ENCODE results near the gene KIT. TPM values are rescaled to one million over a fixed set of nuclear protein-coding genes. Genes with fewer than 3 reads are reported as not detected.
"Not testable (repeated sequence)": the region's sequence is repeated elsewhere in the genome, so short reads cannot be mapped to it uniquely, and the experiment has no call there.

Gene KIT
- polyA plus RNA-seq: 1 to 10 TPM in 1 of 2 donors, under 1 TPM in 1; 0.49 to 1.7 TPM

DNA sequence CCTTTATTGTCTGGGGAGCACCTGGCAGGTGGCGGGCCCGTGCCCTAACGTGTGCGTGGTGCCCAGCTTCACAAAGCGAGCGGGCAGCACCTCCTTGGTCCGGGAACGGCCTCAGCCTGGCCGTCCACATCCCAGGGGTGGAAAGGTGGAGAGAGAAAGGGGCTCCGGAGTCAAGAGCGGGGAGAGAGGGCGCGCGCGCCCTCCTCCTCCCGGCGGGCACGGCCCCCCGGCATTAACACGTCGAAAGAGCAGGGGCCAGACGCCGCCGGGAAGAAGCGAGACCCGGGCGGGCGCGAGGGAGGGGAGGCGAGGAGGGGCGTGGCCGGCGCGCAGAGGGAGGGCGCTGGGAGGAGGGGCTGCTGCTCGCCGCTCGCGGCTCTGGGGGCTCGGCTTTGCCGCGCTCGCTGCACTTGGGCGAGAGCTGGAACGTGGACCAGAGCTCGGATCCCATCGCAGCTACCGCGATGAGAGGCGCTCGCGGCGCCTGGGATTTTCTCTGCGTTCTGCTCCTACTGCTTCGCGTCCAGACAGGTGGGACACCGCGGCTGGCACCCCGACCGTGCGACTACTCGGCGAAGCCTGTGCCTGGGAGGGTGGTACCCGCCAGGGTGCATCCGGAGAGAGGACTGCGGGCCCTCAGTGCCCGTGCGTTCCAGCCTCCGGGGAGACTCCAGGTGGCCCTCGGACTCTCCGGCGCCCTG is at the start of gene KIT:
Gene KIT, plus strand, starts transcription at position 407 of the 701 bp plus-strand sequence. Its CDS starts 58 bp downstream, at position 465.
- no peak within 1 kb of the TSS for H3K27ac ChIP-seq (ENCODE audit: low read depth in 2 of 2, low read length in 1 of 2)
- no peaks in the 10 kb centered on the region for H3K27me3 ChIP-seq (ENCODE audit: control insufficient read depth in 1 of 2, insufficient read depth in 2 of 2, low read length in 2 of 2)

DNA sequence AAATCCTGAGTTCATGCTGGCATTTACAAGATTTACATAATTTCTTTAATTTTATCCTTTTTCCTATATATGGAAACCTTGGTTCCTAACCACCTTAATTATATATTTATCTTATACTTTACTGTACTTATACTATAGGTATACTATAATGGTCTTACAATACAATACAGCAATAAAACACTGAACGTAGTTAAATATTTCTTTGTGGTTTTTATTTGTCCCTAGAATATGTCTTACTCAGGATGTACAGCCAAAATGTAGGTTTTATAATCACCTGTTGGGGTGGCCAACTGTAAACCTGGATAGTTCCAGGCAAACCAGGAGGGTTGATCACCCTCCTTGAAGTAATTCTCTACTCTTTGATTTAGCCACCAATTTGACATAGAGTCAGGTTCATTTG is 48.4 kb upstream of the KIT start:
- Histone ChIP-seq H3K4me1 (ENCODE audit: control insufficient read depth in 2 of 2, insufficient read depth in 2 of 2, low read length in 1 of 2) (no peaks in the 10 kb centered on the region), H3K9me3 (ENCODE audit: control insufficient read depth in 2 of 2, insufficient read depth in 1 of 2, low read depth in 1 of 2, low read length in 1 of 2) (no peaks in the 10 kb centered on the region), H3K27me3 (ENCODE audit: control insufficient read depth in 1 of 2, insufficient read depth in 2 of 2, low read length in 2 of 2) (no peaks in the 10 kb centered on the region), H3K27ac (ENCODE audit: low read depth in 2 of 2, low read length in 1 of 2) (no peak overlapping the region), H3K36me3 (ENCODE audit: control insufficient read depth in 2 of 2, insufficient read depth in 2 of 2, low read length in 1 of 2) (no peaks in the 10 kb centered on the region), H3K4me3 (ENCODE audit: low read depth in 1 of 2, low read length in 2 of 2) (no peak overlapping the region)
- 91 to 95% methylated on average over 1 of the region's 1 CpG for WGBS, 2 donors

More for the DNA sequence above, at the start of gene KIT:
- peak within 1 kb of the TSS; percentile 50 for H3K4me3 ChIP-seq (ENCODE audit: low read depth in 1 of 2, low read length in 2 of 2)
- WGBS, 2 donors: 1% methylated on average over 56 to 72 of the region's 72 CpGs
- peaks cover 0 to 2% of the 10 kb centered on the region in 2 donors for H3K9me3 ChIP-seq (ENCODE audit: control insufficient read depth in 2 of 2, insufficient read depth in 1 of 2, low read depth in 1 of 2, low read length in 1 of 2)
- peaks cover 9 to 11% of the 10 kb centered on the region in 2 donors for H3K4me1 ChIP-seq (ENCODE audit: control insufficient read depth in 2 of 2, insufficient read depth in 2 of 2, low read length in 1 of 2)
- H3K36me3 ChIP-seq (ENCODE audit: control insufficient read depth in 2 of 2, insufficient read depth in 2 of 2, low read length in 1 of 2): no peaks in the 10 kb centered on the region

DNA sequence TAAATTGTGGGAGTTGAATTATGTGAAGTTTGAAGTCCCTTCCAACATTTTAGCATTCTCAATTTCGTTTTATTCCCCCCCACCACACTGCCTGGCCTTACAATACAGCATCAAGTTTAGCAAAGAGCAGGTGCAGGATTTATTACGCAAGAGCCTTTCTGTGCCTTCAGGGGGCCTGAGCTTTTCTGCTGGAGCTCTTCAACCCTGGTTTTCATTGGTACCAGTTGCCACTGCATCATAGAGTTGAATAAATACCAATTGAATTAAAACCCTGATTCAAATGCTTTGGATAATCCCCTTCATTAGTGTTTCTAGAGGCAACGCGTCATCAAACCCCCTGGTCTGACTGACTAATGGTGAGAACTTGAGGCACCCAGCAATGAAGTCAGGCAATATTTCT is 43.6 kb upstream of the KIT start:
- H3K36me3 ChIP-seq (ENCODE audit: control insufficient read depth in 2 of 2, insufficient read depth in 2 of 2, low read length in 1 of 2): no peaks in the 10 kb centered on the region
- no peak overlapping the region for H3K27ac ChIP-seq (ENCODE audit: low read depth in 2 of 2, low read length in 1 of 2)
- H3K9me3 ChIP-seq (ENCODE audit: control insufficient read depth in 2 of 2, insufficient read depth in 1 of 2, low read depth in 1 of 2, low read length in 1 of 2): no peaks in the 10 kb centered on the region
- no peaks in the 10 kb centered on the region for H3K27me3 ChIP-seq (ENCODE audit: control insufficient read depth in 1 of 2, insufficient read depth in 2 of 2, low read length in 2 of 2)
- 77 to 84% methylated on average over 4 of the region's 4 CpGs for WGBS, 2 donors
- H3K4me1 ChIP-seq (ENCODE audit: control insufficient read depth in 2 of 2, insufficient read depth in 2 of 2, low read length in 1 of 2): no peaks in the 10 kb centered on the region
- no peak overlapping the region for H3K4me3 ChIP-seq (ENCODE audit: low read depth in 1 of 2, low read length in 2 of 2)

DNA sequence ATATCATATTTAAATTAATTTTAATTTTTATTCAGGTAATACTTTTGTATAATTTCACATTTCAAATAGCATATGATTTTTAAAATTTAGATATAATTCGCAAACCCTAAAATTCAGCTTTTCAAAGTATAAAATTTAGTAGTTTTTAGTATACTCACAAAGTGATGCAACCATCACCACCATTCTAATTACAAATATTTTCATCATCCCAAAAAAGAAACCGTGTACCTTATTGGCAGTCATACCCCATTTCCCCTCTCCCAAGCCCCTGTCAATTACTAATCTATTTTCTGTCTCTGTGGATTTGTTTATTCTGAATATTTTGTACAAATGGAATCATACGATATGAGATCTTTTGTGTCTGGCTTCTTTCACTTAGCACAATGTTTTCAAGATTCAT is 37.0 kb upstream of the KIT start:
- no peaks in the 10 kb centered on the region for H3K36me3 ChIP-seq (ENCODE audit: control insufficient read depth in 2 of 2, insufficient read depth in 2 of 2, low read length in 1 of 2)
- no peak overlapping the region for H3K27ac ChIP-seq (ENCODE audit: low read depth in 2 of 2, low read length in 1 of 2)
- no peak overlapping the region for H3K4me3 ChIP-seq (ENCODE audit: low read depth in 1 of 2, low read length in 2 of 2)
- no peaks in the 10 kb centered on the region for H3K4me1 ChIP-seq (ENCODE audit: control insufficient read depth in 2 of 2, insufficient read depth in 2 of 2, low read length in 1 of 2)
- H3K9me3 ChIP-seq (ENCODE audit: control insufficient read depth in 2 of 2, insufficient read depth in 1 of 2, low read depth in 1 of 2, low read length in 1 of 2): no peaks in the 10 kb centered on the region
- WGBS, 2 donors: 88 to 90% methylated on average over 3 of the region's 3 CpGs
- no peaks in the 10 kb centered on the region for H3K27me3 ChIP-seq (ENCODE audit: control insufficient read depth in 1 of 2, insufficient read depth in 2 of 2, low read length in 2 of 2)

DNA sequence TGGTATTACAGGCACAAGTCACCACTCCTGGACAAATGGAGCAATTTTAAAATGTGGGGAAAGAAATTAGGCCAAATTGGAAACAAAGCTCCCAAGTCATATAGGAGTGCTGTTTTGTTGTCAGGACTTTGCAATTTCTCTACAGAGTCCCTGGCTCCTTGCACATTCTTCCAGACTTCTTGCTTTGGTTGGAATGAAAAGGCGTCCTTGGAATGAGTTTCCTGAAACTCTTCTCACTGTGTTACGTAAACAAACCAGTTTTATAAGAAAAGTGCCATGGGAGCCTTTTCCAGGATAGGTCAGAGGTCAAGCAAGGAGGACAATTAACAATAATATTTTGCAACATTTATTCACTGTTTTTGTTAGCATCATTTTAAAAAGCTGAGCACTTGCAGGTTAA is 32.4 kb upstream of the KIT start:
- Histone ChIP-seq H3K27ac (ENCODE audit: low read depth in 2 of 2, low read length in 1 of 2) (no peak overlapping the region), H3K9me3 (ENCODE audit: control insufficient read depth in 2 of 2, insufficient read depth in 1 of 2, low read depth in 1 of 2, low read length in 1 of 2) (no peaks in the 10 kb centered on the region), H3K4me1 (ENCODE audit: control insufficient read depth in 2 of 2, insufficient read depth in 2 of 2, low read length in 1 of 2) (no peaks in the 10 kb centered on the region), H3K27me3 (ENCODE audit: control insufficient read depth in 1 of 2, insufficient read depth in 2 of 2, low read length in 2 of 2) (no peaks in the 10 kb centered on the region), H3K4me3 (ENCODE audit: low read depth in 1 of 2, low read length in 2 of 2) (no peak overlapping the region), H3K36me3 (ENCODE audit: control insufficient read depth in 2 of 2, insufficient read depth in 2 of 2, low read length in 1 of 2) (no peaks in the 10 kb centered on the region)
- WGBS, 2 donors: 57 to 64% methylated on average over 2 of the region's 2 CpGs

DNA sequence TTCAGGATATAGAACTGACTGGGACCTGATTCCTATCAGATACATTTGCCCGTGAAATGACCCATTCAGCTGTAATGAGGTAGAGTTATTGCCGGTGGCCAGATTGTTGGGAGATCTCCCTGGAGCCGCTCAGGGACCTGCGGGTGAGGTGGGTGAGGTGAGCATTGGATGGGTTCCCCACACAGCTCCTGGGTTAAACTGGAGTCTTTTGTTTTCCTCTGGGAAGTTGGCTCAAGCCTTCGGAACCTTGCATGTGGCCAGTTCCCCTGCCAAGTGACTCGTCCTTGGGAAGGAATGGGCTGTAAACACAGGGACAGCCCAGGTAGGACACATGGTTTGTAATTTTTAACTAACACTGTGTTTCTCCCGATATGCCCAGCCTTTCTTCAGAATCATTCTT is 31.6 kb upstream of the KIT start:
- no peaks in the 10 kb centered on the region for H3K36me3 ChIP-seq (ENCODE audit: control insufficient read depth in 2 of 2, insufficient read depth in 2 of 2, low read length in 1 of 2)
- no peak overlapping the region for H3K4me3 ChIP-seq (ENCODE audit: low read depth in 1 of 2, low read length in 2 of 2)
- no peaks in the 10 kb centered on the region for H3K9me3 ChIP-seq (ENCODE audit: control insufficient read depth in 2 of 2, insufficient read depth in 1 of 2, low read depth in 1 of 2, low read length in 1 of 2)
- H3K4me1 ChIP-seq (ENCODE audit: control insufficient read depth in 2 of 2, insufficient read depth in 2 of 2, low read length in 1 of 2): no peaks in the 10 kb centered on the region
- no peak overlapping the region for H3K27ac ChIP-seq (ENCODE audit: low read depth in 2 of 2, low read length in 1 of 2)
- WGBS, 2 donors: 56 to 57% methylated on average over 7 of the region's 7 CpGs
- no peaks in the 10 kb centered on the region for H3K27me3 ChIP-seq (ENCODE audit: control insufficient read depth in 1 of 2, insufficient read depth in 2 of 2, low read length in 2 of 2)

DNA sequence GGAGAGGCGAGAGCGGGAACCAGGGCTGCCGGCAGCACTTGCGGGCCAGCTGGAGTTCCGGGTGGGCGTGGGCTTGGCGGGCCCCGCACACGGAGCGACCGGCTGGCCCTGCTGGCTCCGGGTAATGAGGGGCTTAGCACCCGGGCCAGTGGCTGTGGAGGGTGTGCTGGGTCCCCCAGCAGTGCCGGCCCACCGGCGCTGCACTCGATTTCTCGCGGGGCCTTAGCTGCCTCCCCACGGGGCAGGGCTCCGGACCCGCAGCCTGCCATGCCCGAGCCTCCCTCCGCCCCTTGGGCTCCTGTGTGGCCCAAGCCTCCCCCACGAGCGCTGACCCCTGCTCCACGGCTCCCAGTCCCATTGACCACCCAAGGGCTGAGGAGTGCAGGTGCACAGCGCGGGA is 25.2 kb upstream of the KIT start:
- Histone ChIP-seq H3K27ac (ENCODE audit: low read depth in 2 of 2, low read length in 1 of 2) (no peak overlapping the region), H3K4me3 (ENCODE audit: low read depth in 1 of 2, low read length in 2 of 2) (no peak overlapping the region), H3K4me1 (ENCODE audit: control insufficient read depth in 2 of 2, insufficient read depth in 2 of 2, low read length in 1 of 2) (no peaks in the 10 kb centered on the region), H3K36me3 (ENCODE audit: control insufficient read depth in 2 of 2, insufficient read depth in 2 of 2, low read length in 1 of 2) (no peaks in the 10 kb centered on the region), H3K9me3 (ENCODE audit: control insufficient read depth in 2 of 2, insufficient read depth in 1 of 2, low read depth in 1 of 2, low read length in 1 of 2) (peaks cover 0 to 5% of the 10 kb centered on the region in 2 donors), H3K27me3 (ENCODE audit: control insufficient read depth in 1 of 2, insufficient read depth in 2 of 2, low read length in 2 of 2) (no peaks in the 10 kb centered on the region)
- WGBS, 2 donors: 95% methylated on average over 23 to 29 of the region's 29 CpGs

DNA sequence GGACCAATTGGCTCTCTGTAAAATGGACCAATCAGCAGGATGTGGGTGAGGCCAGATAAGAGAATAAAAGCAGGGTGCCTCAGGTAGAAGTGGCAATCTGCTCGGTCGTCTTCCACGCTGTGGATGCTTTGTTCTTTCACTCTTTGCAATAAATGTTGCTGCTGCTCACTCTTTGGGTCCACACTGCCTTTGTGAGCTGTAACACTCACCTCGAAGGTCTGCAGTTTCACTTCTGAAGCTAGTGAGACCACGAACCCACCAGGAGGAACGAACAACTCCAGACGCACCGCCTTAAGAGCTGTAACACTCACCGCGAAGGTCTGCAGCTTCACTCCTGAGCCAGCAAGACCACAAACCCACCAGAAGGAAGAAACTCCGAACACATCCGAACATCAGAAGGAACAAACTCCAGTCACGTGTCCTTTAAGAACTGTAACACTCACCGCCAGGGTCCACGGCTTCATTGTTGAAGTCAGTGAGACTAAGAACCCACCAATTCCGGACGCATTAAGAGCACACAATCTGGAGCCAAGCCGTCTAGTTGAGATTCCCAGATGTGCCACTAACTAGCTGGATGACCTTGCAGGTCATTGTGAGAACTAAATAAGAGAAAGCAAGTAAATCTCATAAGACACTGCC is 24.5 kb upstream of the KIT start:
- 83% methylated on average over 18 of the region's 18 CpGs for WGBS, 2 donors
- not testable (repeated sequence) for H3K36me3 ChIP-seq (ENCODE audit: control insufficient read depth in 2 of 2, insufficient read depth in 2 of 2, low read length in 1 of 2); H3K9me3 ChIP-seq (ENCODE audit: control insufficient read depth in 2 of 2, insufficient read depth in 1 of 2, low read depth in 1 of 2, low read length in 1 of 2); H3K4me3 ChIP-seq (ENCODE audit: low read depth in 1 of 2, low read length in 2 of 2); H3K27me3 ChIP-seq (ENCODE audit: control insufficient read depth in 1 of 2, insufficient read depth in 2 of 2, low read length in 2 of 2); H3K27ac ChIP-seq (ENCODE audit: low read depth in 2 of 2, low read length in 1 of 2); H3K4me1 ChIP-seq (ENCODE audit: control insufficient read depth in 2 of 2, insufficient read depth in 2 of 2, low read length in 1 of 2)

DNA sequence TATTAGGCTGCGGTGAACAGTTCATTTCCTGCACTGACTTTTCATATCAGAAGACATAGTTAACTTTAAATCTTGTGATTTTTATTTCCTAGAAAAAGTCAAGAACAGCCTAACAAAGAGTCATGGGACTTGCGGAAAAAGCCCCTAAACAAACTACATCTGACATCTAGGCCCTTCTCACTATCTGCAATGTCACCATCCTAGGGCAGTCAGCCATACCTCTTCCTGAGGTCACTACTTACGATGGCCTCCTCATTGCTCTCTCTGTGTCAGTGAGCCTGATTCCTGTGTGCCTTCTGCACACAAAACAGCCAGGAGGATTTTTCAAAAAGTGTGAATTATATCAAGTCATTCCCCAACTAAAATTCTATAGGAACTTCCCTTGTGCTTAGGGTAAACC is 22.4 kb upstream of the KIT start:
- H3K4me1 ChIP-seq (ENCODE audit: control insufficient read depth in 2 of 2, insufficient read depth in 2 of 2, low read length in 1 of 2): no peaks in the 10 kb centered on the region
- 88 to 92% methylated on average over 3 of the region's 3 CpGs for WGBS, 2 donors
- no peak overlapping the region for H3K4me3 ChIP-seq (ENCODE audit: low read depth in 1 of 2, low read length in 2 of 2)
- no peaks in the 10 kb centered on the region for H3K36me3 ChIP-seq (ENCODE audit: control insufficient read depth in 2 of 2, insufficient read depth in 2 of 2, low read length in 1 of 2)
- H3K9me3 ChIP-seq (ENCODE audit: control insufficient read depth in 2 of 2, insufficient read depth in 1 of 2, low read depth in 1 of 2, low read length in 1 of 2): peaks cover 0 to 5% of the 10 kb centered on the region in 2 donors
- H3K27me3 ChIP-seq (ENCODE audit: control insufficient read depth in 1 of 2, insufficient read depth in 2 of 2, low read length in 2 of 2): no peaks in the 10 kb centered on the region
- H3K27ac ChIP-seq (ENCODE audit: low read depth in 2 of 2, low read length in 1 of 2): no peak overlapping the region

DNA sequence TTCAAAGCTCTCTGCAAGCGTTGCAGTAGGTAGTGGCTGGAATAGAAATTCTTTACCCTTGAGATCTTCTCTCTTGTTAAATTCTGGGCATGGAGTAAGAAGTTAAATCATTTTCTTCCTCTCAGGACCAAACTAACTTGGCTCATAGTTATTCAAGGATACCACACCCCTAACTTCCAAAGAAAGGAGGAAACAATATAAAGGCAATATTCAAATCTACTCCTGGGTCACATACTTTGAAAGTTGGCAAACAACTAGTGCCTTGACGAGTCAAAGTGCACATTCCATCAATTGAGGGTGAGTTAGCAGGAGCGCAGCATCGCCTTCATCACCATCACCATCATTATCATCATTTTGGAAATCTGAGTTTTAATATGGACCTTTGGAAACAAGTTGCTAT is 20.4 kb upstream of the KIT start:
- Histone ChIP-seq H3K27ac (ENCODE audit: low read depth in 2 of 2, low read length in 1 of 2) (no peak overlapping the region), H3K4me1 (ENCODE audit: control insufficient read depth in 2 of 2, insufficient read depth in 2 of 2, low read length in 1 of 2) (no peaks in the 10 kb centered on the region), H3K9me3 (ENCODE audit: control insufficient read depth in 2 of 2, insufficient read depth in 1 of 2, low read depth in 1 of 2, low read length in 1 of 2) (peaks cover 0 to 3% of the 10 kb centered on the region in 2 donors), H3K36me3 (ENCODE audit: control insufficient read depth in 2 of 2, insufficient read depth in 2 of 2, low read length in 1 of 2) (no peaks in the 10 kb centered on the region), H3K4me3 (ENCODE audit: low read depth in 1 of 2, low read length in 2 of 2) (no peak overlapping the region), H3K27me3 (ENCODE audit: control insufficient read depth in 1 of 2, insufficient read depth in 2 of 2, low read length in 2 of 2) (no peaks in the 10 kb centered on the region)
- WGBS, 2 donors: 73% methylated on average over 4 of the region's 4 CpGs

All from esophagus (tissue), 2 donors.